PC-9 (cell line): ENCODE data around the gene OR8H1.

Experiments used
- CTCF ChIP-seq: fragments of 200-600 bp; sonication (generic); conservative IDR thresholded peaks from 2 replicates; pipeline ENCODE4 v1.6.1; 2017; ENCODE audit warnings: mixed run types, antibody characterized with exemption, mild to moderate bottlenecking, moderate library complexity
- EZH2 ChIP-seq: fragments of 200-600 bp; sonication (generic); IDR thresholded peaks from 2 replicates; pipeline ENCODE4 v1.8.0; 2017; ENCODE audit warnings: antibody characterized with exemption, low read depth

GRCh38 chr11:56292154-56292553, at the start of gene OR8H1:
- TF ChIP-seq CTCF (no peak), EZH2 (no peak)
